ENCODE data around the gene PRG2. TPM values are rescaled to one million over a fixed set of nuclear protein-coding genes. Genes with fewer than 3 reads are reported as not detected.

PRG2 gene
- total and polyA plus RNA-seq, 2 of the 13 experiments (the other 11 are each of a cell fraction or from before 2014, with no cell fraction given): not detected

GRCh38 chr11:57434640-57435546, 44.4 kb upstream of the PRG2 start (continued):
- TF ChIP-seq RXRB (CRISPR knock-in tag; IDR thresholded peaks at IDR 0.05; ENCODE audit: borderline replicate concordance) (peak; percentile 90), ZNF10 (CRISPR knock-in tag; IDR thresholded peaks at IDR 0.05; ENCODE audit: borderline replicate concordance, low read depth) (no peak), ZBTB14 (CRISPR knock-in tag; IDR thresholded peaks at IDR 0.05) (no peak), ZBTB7B (CRISPR knock-in tag; IDR thresholded peaks at IDR 0.05) (peak; percentile 35; the same call in 1 of the 2 replicates), ZEB1 (IDR thresholded peaks at IDR 0.05; ENCODE audit: insufficient replicate concordance, low read depth) (peak; percentile 34), KLF12 (CRISPR knock-in tag; IDR thresholded peaks at IDR 0.05; ENCODE audit: borderline replicate concordance) (no peak), ZNF562 (CRISPR knock-in tag; IDR thresholded peaks at IDR 0.05; ENCODE audit: borderline replicate concordance) (no peak), ZNF329 (CRISPR knock-in tag; IDR thresholded peaks at IDR 0.05; ENCODE audit: low read depth) (no peak), ZNF605 (CRISPR knock-in tag; IDR thresholded peaks at IDR 0.05) (no peak), RBM39 (IDR thresholded peaks at IDR 0.05; ENCODE audit: low read depth, low read length, poor library complexity, severe bottlenecking) (no peak), PHF21A (CRISPR knock-in tag; IDR thresholded peaks at IDR 0.05) (peak; percentile 71; the same call in 1 of the 2 replicates), GTF3A (CRISPR knock-in tag; conservative IDR thresholded peaks at IDR 0.05) (no peak), RFXANK (CRISPR knock-in tag; IDR thresholded peaks at IDR 0.05) (0 out of 2 replicates have a peak, but pooled peaks have one; percentile 44), ZNF446 (CRISPR knock-in tag; IDR thresholded peaks at IDR 0.05) (no peak), SETDB1 (CRISPR knock-in tag; IDR thresholded peaks at IDR 0.05; ENCODE audit: borderline replicate concordance) (no peak), HDAC2 (CRISPR knock-in tag; IDR thresholded peaks at IDR 0.05) (peak; percentile 91), LCORL (IDR thresholded peaks at IDR 0.05) (no peak), LCORL (CRISPR knock-in tag; IDR thresholded peaks at IDR 0.05) (peak; percentile 88), FLYWCH1 (CRISPR knock-in tag; IDR thresholded peaks at IDR 0.05) (no peak), STAT6 (CRISPR knock-in tag; IDR thresholded peaks at IDR 0.05; ENCODE audit: borderline replicate concordance) (no peak), GABPB1 (CRISPR knock-in tag; IDR thresholded peaks at IDR 0.05) (no peak; the same call in 1 of the 2 replicates), THAP11 (CRISPR knock-in tag; IDR thresholded peaks at IDR 0.05) (peak; percentile 78), ZC3H13 (CRISPR knock-in tag; IDR thresholded peaks at IDR 0.05) (no peak), GLI4 (CRISPR knock-in tag; IDR thresholded peaks at IDR 0.05; ENCODE audit: borderline replicate concordance) (no peak), ZNF773 (CRISPR knock-in tag; IDR thresholded peaks at IDR 0.05; ENCODE audit: borderline replicate concordance) (no peak)
